ENCODE results near the gene NPEPL1.

NPEPL1 gene

GRCh38 chr20:58688414-58688813 is 4.2 kb upstream of the NPEPL1 start:
- H3K4me3 ChIP-seq (ENCODE audit: low read depth, low read length) = no peak overlapping the region
- TF ChIP-seq, protein P1, sequence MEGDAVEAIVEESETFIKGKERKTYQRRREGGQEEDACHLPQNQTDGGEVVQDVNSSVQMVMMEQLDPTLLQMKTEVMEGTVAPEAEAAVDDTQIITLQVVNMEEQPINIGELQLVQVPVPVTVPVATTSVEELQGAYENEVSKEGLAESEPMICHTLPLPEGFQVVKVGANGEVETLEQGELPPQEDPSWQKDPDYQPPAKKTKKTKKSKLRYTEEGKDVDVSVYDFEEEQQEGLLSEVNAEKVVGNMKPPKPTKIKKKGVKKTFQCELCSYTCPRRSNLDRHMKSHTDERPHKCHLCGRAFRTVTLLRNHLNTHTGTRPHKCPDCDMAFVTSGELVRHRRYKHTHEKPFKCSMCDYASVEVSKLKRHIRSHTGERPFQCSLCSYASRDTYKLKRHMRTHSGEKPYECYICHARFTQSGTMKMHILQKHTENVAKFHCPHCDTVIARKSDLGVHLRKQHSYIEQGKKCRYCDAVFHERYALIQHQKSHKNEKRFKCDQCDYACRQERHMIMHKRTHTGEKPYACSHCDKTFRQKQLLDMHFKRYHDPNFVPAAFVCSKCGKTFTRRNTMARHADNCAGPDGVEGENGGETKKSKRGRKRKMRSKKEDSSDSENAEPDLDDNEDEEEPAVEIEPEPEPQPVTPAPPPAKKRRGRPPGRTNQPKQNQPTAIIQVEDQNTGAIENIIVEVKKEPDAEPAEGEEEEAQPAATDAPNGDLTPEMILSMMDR (IDR thresholded peaks at IDR 0.05; ENCODE audit: low read depth, low read length) = no peak

DNA sequence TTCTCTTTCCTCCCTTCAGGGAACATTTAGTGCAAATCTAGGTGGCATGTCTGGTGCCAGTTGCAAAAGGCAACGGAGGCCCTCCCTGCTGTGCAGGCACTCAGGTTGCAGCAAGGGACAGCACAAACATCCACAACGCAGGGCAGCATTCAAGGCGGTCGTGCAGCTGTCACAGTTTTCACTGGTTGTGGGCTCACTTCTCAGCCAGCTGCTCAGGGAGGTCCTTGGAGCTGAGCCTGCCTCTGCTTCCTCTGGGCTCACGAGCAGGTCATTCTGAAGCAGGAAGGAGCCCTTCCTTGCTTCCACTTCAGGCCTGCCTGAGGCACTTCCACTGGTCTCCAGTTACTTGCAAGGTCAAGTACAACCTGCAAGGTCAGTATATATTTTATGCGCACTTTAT is 3.8 kb upstream of the NPEPL1 start:
- H3K4me3 ChIP-seq (ENCODE audit: low read depth, low read length) = no peak overlapping the region
- TF ChIP-seq, protein P1 (IDR thresholded peaks at IDR 0.05; ENCODE audit: low read depth, low read length) = no peak

GRCh38 chr20:58690396-58691135 is 2.0 kb upstream of the NPEPL1 start:
- H3K4me3 ChIP-seq (ENCODE audit: low read depth, low read length) = no peak overlapping the region
- TF ChIP-seq, protein P1 (IDR thresholded peaks at IDR 0.05; ENCODE audit: low read depth, low read length) = no peak

- TF ChIP-seq, protein P1 (IDR thresholded peaks at IDR 0.05; ENCODE audit: low read depth, low read length) = no peak; the same call in 1 of the 2 replicates
- no peak overlapping the region for H3K4me3 ChIP-seq (ENCODE audit: low read depth, low read length)
Observed at GRCh38 chr20:58691773-58692578, 624 bp upstream of the NPEPL1 start.

DNA sequence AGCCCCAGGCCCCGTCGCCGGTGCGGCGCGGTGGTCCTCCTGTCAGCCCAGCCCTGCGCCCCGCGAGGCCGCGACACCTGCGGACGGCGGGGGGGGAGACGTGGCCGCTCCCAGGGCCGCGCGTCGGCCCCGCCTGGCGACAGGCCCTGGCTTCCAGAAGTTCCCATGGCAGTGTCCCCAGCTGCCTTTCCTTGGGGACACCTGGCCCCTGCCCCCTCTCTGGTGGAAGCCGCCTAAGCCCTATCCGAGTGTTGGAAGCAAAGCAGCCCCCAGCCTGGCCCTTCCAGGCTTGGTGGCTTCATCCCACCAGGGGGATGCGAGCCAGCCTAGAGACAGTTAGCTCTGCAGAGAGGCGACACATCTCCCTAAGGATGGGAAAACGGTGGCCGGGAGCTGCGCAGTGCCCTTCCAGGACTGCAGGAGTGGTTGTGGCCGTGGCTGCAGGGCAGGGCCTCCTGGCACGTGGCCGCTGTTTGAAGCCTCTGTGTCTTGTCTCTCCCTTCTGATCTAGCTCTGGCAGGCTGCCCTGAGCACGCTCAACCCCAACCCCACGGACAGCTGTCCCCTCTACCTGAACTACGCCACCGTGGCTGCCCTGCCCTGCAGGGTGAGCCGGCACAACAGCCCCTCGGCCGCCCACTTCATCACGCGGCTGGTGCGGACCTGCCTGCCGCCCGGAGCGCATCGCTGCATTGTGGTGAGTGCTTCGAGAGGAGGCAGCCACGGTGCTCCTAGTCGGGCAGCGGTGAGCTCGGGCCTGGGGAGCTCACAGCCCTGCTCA is 816 bp downstream of the NPEPL1 start:
- TF ChIP-seq, protein P1 (IDR thresholded peaks at IDR 0.05; ENCODE audit: low read depth, low read length) = no peak
- H3K4me3 ChIP-seq (ENCODE audit: low read depth, low read length) = peak overlapping the region; percentile 40

GRCh38 chr20:58694241-58695083 is 1.9 kb downstream of the NPEPL1 start:
- TF ChIP-seq, protein P1 (IDR thresholded peaks at IDR 0.05; ENCODE audit: low read depth, low read length) = no peak
- H3K4me3 ChIP-seq (ENCODE audit: low read depth, low read length) = no peak overlapping the region

All from WI38 (cell line).